Natural killer cell (primary cell): ENCODE results near the gene CMIP. TPM values are rescaled to one million over a fixed set of nuclear protein-coding genes. Genes with fewer than 3 reads are reported as not detected.
A peak's percentile ranks its signal among the peaks of the same experiment; 100 is the strongest.

Experiments used
- ATAC-seq, 3 donors: fragments of 150-1000 bp in 2 of 3; fragments of 200-7000 bp in 1 of 3; cut with Tn5 transposase; 1 replicate in 1 of 3; 2 replicates in 2 of 3; pipeline ENCODE4 v1.10.0; 2021; ENCODE audit warnings: mild to moderate bottlenecking in 2 of 3, moderate library complexity in 2 of 3
- DNase-seq, 2 donors: peaks; one replicate each; pipeline versions ENCODE4 v3.0.0 to v3.0.0-alpha.2; 2013 to 2021; ENCODE audit warnings: mixed read lengths in 1 of 2
- H3K27ac ChIP-seq: one replicate; pipeline ENCODE4 v1.5.1; 2013; ENCODE audit warnings: mild to moderate bottlenecking, low read length
- H3K27me3 ChIP-seq: one replicate; pipeline ENCODE4 v1.6.1; 2013; ENCODE audit warnings: low read length; ENCODE audit not compliant: control insufficient read depth, insufficient read depth
- H3K36me3 ChIP-seq: one replicate; pipeline ENCODE4 v1.6.1; 2013; ENCODE audit warnings: low read length; ENCODE audit not compliant: control insufficient read depth, insufficient read depth
- H3K4me1 ChIP-seq: one replicate; pipeline ENCODE4 v1.6.1; 2013; ENCODE audit warnings: low read length; ENCODE audit not compliant: control insufficient read depth, insufficient read depth
- H3K4me3 ChIP-seq: one replicate; pipeline ENCODE4 v1.5.1; 2013; ENCODE audit warnings: low read length
- H3K9me3 ChIP-seq: one replicate; pipeline ENCODE4 v1.6.1; 2013; ENCODE audit warnings: low read length; ENCODE audit not compliant: control insufficient read depth, insufficient read depth
- H3K27ac Mint-ChIP-seq, 2 donors: one replicate each; pipeline ENCODE4 v1.8.0; 2022; ENCODE audit warnings: mild to moderate bottlenecking in 2 of 2, mixed read lengths in 2 of 2, moderate library complexity in 1 of 2
- H3K27me3 Mint-ChIP-seq, 2 donors: one replicate each; pipeline ENCODE4 v1.8.0; 2022; ENCODE audit warnings: low read depth in 2 of 2, mixed read lengths in 2 of 2
- H3K36me3 Mint-ChIP-seq: one replicate; pipeline ENCODE4 v1.8.0; 2022; ENCODE audit warnings: mixed read lengths
- H3K4me1 Mint-ChIP-seq, 2 donors: one replicate each; pipeline ENCODE4 v1.8.0; 2022; ENCODE audit warnings: mixed read lengths in 2 of 2
- H3K4me3 Mint-ChIP-seq: one replicate; pipeline ENCODE4 v1.8.0; 2022; ENCODE audit warnings: mild to moderate bottlenecking, moderate library complexity, mixed read lengths
- H3K9me3 Mint-ChIP-seq, 2 donors: one replicate each; pipeline ENCODE4 v1.8.0; 2022; ENCODE audit warnings: mixed read lengths in 2 of 2
- CTCF ChIP-seq: fragments of 200-600 bp; IDR thresholded peaks from one replicate; pipeline ENCODE4 v1.8.0; 2022; ENCODE audit warnings: antibody characterized with exemption
- WGBS: methylation state at CpG from one replicate; pipeline ENCODE4 v1.1.7; 2013; ENCODE audit warnings: missing lambda C conversion rate; ENCODE audit not compliant: insufficient coverage; 5-methylcytosine and 5-hydroxymethylcytosine counted together
- intact Hi-C: fragments of 100-400 bp; cut with micrococcal nuclease; formaldehyde crosslinking; loops from one replicate; pipeline ENCODE4 v1.14.2; 2022
- total RNA-seq, 4 donors: library from RNA; stranded (reverse); fragments of 120-200 nt in 1 of 4; gene quantifications; one replicate each; pipeline versions ENCODE4 v1.2.3 to v1.2.4, GENCODE V29; 2013 to 2022

CMIP gene
- total RNA-seq, 3 donors from 2014 or later (not counting 1 experiment from before 2014, with no cell fraction given): 88.2 to 115 (median 91.5) TPM

DNA sequence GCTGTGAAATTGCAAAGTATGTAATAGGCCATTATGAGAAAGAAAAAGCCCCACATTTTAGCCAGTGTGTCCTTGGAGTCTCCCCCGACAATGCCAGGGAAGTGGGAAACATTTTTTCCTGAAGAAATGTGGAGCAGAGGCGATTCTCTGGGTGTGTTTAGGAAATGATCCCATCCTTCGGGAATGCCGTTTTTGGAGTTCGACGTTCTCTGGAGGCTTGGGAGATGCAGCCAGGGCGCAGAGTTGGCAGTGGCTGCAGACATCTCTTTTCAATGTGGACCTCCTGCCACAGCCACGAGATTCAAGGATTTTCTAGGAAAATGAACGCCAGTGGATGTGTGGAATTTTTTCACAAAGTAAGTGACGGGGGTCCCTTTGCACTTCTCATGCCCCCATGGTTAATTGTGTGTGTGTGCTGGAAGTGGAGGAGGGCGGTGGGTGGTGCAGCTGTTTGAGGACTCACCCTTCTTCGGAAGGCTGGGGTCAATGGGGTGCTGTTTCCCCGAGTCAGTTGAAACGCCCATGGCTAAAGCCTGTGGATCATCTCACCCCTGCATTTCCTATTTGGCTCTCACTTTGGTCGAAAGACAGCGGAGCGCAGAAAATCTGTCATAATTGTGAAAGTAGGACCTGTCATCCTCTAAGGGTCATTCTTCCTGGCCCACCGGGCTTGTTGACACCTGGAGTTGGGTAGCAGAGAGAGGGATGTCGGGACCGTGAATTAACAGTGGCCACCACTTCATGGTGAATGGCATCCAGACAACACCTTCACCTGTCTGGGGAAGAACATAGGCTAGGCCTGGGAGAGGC lies 73.2 kb downstream of the CMIP start:
- no peak for ATAC-seq
- H3K27ac Mint-ChIP-seq: peak overlapping the region; percentile 24 to 100
- intact Hi-C loops: no loop called here

GRCh38 chr16:81518439-81518757 lies 73.8 kb downstream of the CMIP start:
- H3K27ac ChIP-seq: no peak overlapping the region
- H3K9me3 ChIP-seq: no peaks in the 10 kb centered on the region
- Mint-ChIP-seq H3K4me3 (no peak overlapping the region), H3K4me1 (peaks cover 52 to 71% of the 10 kb centered on the region in 2 donors), H3K36me3 (no peaks in the 10 kb centered on the region), H3K9me3 (no peaks in the 10 kb centered on the region), H3K27ac (peak overlapping the region; percentile 24 to 100), H3K27me3 (no peaks in the 10 kb centered on the region)
- no peak for DNase-seq
- H3K36me3 ChIP-seq: peaks cover 3% of the 10 kb centered on the region
- 87% methylated on average over 8 of the region's 8 CpGs for WGBS
- ATAC-seq: no peak
- no peak overlapping the region for H3K4me3 ChIP-seq
- intact Hi-C loops: no loop called here
- H3K4me1 ChIP-seq: peaks cover 63% of the 10 kb centered on the region
- TF ChIP-seq CTCF: no peak
- no peaks in the 10 kb centered on the region for H3K27me3 ChIP-seq

More for the DNA sequence above, 73.2 kb downstream of the CMIP start:
- no peak overlapping the region for H3K4me3 ChIP-seq
- H3K4me3 Mint-ChIP-seq: no peak overlapping the region
- H3K27me3 Mint-ChIP-seq: no peaks in the 10 kb centered on the region
- no peak for TF ChIP-seq CTCF
- no peaks in the 10 kb centered on the region for H3K36me3 Mint-ChIP-seq
- WGBS: 94% methylated on average over 20 of the region's 20 CpGs
- no peaks in the 10 kb centered on the region for H3K9me3 Mint-ChIP-seq
- H3K27ac ChIP-seq: no peak overlapping the region
- no peak for DNase-seq
- peaks cover 52 to 71% of the 10 kb centered on the region in 2 donors for H3K4me1 Mint-ChIP-seq
- no peaks in the 10 kb centered on the region for H3K27me3 ChIP-seq
- H3K36me3 ChIP-seq: peaks cover 3% of the 10 kb centered on the region
- no peaks in the 10 kb centered on the region for H3K9me3 ChIP-seq
- H3K4me1 ChIP-seq: peaks cover 63% of the 10 kb centered on the region

DNA sequence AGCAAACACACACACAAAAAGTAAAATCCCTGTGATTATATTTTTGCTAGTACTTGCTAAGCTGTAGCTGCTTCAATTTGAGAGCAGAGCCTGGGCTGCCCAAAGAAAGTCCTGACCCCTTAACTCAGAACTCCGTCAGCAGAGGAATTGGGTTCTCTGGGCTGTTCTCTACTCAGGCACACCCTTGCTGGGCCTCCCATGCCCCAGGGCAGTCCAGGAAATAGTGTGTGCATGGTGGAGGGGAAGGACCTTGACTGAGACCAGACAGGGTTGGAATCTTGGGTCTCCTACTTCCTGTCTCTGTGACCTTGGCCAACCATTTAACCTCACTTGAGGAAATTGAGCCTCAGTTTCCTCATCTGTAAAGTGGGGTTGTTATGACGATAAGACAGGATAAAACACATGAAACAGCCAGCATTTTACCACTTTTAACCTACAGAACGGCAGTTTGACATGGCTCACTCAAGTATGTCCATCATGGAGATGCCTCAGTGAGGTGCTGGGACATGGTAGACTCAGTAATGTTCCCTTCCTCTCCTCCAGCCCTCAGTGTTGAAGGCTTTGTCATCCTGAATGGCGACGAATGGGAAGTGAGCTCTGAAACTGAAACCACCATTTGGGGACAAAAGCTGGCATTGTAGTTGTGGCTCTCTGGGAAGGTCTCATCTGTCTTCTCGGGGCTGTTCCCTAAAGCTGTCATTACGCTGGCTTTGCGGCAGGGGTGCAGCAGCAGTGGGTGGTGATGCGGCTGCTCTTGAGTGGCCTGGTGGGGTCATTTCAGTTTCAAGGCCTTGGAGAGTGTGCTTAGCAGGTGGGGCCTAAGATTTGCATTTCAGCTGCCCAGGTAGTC lies 74.9 kb downstream of the CMIP start:
- DNase-seq (peak in 1 of 2 donors; percentile 17), ATAC-seq (no peak)
- peaks cover 52 to 71% of the 10 kb centered on the region in 2 donors for H3K4me1 Mint-ChIP-seq
- Histone ChIP-seq H3K4me1 (peaks cover 63% of the 10 kb centered on the region), H3K4me3 (no peak overlapping the region), H3K36me3 (peaks cover 3% of the 10 kb centered on the region), H3K27me3 (no peaks in the 10 kb centered on the region), H3K9me3 (no peaks in the 10 kb centered on the region), H3K27ac (peak overlapping the region; percentile 86)
- H3K27me3 Mint-ChIP-seq: no peaks in the 10 kb centered on the region
- peak overlapping the region; percentile 25 for H3K4me3 Mint-ChIP-seq
- H3K9me3 Mint-ChIP-seq: no peaks in the 10 kb centered on the region
- peak overlapping the region; percentile 96 to 100 for H3K27ac Mint-ChIP-seq
- no peak for TF ChIP-seq CTCF
- WGBS: 75% methylated on average over 9 of the region's 9 CpGs
- intact Hi-C loops: loop anchor here (2.0 to 5.0 kb wide), 3 partner anchors 38 to 313 kb away; no protein-coding TSS in a partner anchor
- H3K36me3 Mint-ChIP-seq: no peaks in the 10 kb centered on the region
